ENCODE measurements around the gene TRIM5. TPM values are rescaled to one million over a fixed set of nuclear protein-coding genes. Genes with fewer than 3 reads are reported as not detected.

TRIM5 gene
- total and polyA plus RNA-seq, 9 of the 15 experiments (the other 6 are each of a cell fraction or from before 2014, with no cell fraction given) = 7.7 to 20.8 (median 15.0) TPM

DNA sequence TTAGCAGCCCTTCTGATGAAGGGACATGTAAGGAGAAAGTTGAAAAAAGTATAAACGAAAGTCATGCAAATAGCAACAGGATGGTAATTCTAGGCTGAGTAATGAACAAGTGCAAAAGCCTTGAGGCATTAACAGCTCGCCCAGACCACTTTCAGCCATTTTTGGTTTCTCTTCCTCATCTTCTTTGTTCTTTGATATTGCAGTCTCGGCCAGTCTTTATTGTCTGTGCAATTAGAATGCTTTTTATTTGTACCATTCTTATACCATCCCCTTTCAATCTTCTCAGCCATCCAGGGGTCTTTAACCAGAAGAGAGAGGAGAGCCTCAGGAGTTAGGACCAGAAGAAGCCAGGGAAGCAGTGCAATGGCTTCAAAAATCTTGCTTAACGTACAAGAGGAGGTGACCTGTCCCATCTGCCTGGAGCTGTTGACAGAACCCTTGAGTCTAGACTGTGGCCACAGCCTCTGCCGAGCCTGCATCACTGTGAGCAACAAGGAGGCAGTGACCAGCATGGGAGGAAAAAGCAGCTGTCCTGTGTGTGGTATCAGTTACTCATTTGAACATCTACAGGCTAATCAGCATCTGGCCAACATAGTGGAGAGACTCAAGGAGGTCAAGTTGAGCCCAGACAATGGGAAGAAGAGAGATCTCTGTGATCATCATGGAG, 52.8 kb downstream of the TRIM5 start:
- FAIRE-seq = no peak
- CTCF ChIA-PET (ENCODE audit: low intra/inter-chr PET ratio) = no interaction called here
- POLR2A ChIA-PET = no interaction called here

DNA sequence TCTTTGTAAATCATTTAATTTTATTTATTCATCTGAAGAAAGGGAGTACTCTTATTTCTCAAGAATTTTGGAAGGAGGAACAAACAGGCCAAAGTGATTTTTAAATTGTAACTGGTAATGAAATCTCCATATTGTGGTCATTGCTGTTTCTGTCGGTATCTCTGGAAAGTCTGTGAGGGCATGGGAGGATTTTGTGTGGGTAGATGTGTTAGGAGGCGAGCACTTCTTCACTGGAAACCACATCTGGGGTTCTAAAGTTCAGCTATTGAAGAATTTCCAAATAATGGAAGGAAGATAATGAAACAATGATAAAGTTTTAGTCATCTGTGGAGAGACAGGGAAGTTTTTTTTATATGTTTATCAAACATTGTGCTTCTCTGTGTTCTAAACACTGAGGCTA, 53.5 kb downstream of the TRIM5 start:
- Histone ChIP-seq H2AFZ (ENCODE audit: low read depth, low read length) (no peak overlapping the region), H3K4me3 (no peak overlapping the region), H3K36me3 (ENCODE audit: control insufficient read depth, insufficient read depth, low read length) (no peaks in the 10 kb centered on the region), H3K9me1 (ENCODE audit: control insufficient read depth, insufficient read depth, low read length) (no peaks in the 10 kb centered on the region), H4K20me1 (replicated peaks; ENCODE audit: control insufficient read depth, insufficient read depth, low read length) (no peaks in the 10 kb centered on the region), H3K27ac (ENCODE audit: extremely low read depth, low read depth, low read length) (no peak overlapping the region), H3K4me2 (ENCODE audit: insufficient read depth, low read length) (no peak overlapping the region), H3K79me2 (ENCODE audit: control insufficient read depth, insufficient read depth, low read length) (no peaks in the 10 kb centered on the region), H3K9ac (ENCODE audit: insufficient read depth in 1 of 2, low read depth in 2 of 2, low read length in 2 of 2) (no peak overlapping the region), H3K27me3 (ENCODE audit: control insufficient read depth in 2 of 2, insufficient read depth in 2 of 2, low read length in 2 of 2) (no peaks in the 10 kb centered on the region), H3K4me1 (replicated peaks in 1 of 2; ENCODE audit: control insufficient read depth in 2 of 2, insufficient read depth in 2 of 2, low read length in 2 of 2) (no peaks in the 10 kb centered on the region), H3K9me3 (replicated peaks; ENCODE audit: control insufficient read depth, insufficient read depth, low read depth, low read length) (no peaks in the 10 kb centered on the region)
- BruUV-seq (replicated peaks) = no TSS peak
- FAIRE-seq = no peak
- ChIA-PET CTCF (ENCODE audit: low intra/inter-chr PET ratio) (no interaction called here), POLR2A (no interaction called here)
- intact Hi-C loops (cut with micrococcal nuclease) = no loop called here
- WGBS (ENCODE audit: insufficient coverage, low coverage, missing lambda C conversion rate) = 10% methylated on average over 2 of the region's 2 CpGs
- ATAC-seq = no peak
- in situ Hi-C loops (cut with MboI) = no loop called here
- DNase-seq (ENCODE audit: extremely low read depth in 1 of 4, low spot score in 3 of 4) = no peak
- no peak for TF ChIP-seq SP1 (CRISPR knock-in tag; IDR thresholded peaks at IDR 0.05)
- TF ChIP-seq ZNF354B (CRISPR knock-in tag; IDR thresholded peaks at IDR 0.05) = no peak
- TF ChIP-seq MCM3 (IDR thresholded peaks at IDR 0.05) = no peak
- no peak for TF ChIP-seq ZNF507 (tag; conservative IDR thresholded peaks at IDR 0.05)
- TF ChIP-seq HSF4 (CRISPR knock-in tag; IDR thresholded peaks at IDR 0.05; ENCODE audit: borderline replicate concordance) = no peak
- TF ChIP-seq ZNF282 (CRISPR knock-in tag; IDR thresholded peaks at IDR 0.05) = no peak
- TF ChIP-seq, protein P1, sequence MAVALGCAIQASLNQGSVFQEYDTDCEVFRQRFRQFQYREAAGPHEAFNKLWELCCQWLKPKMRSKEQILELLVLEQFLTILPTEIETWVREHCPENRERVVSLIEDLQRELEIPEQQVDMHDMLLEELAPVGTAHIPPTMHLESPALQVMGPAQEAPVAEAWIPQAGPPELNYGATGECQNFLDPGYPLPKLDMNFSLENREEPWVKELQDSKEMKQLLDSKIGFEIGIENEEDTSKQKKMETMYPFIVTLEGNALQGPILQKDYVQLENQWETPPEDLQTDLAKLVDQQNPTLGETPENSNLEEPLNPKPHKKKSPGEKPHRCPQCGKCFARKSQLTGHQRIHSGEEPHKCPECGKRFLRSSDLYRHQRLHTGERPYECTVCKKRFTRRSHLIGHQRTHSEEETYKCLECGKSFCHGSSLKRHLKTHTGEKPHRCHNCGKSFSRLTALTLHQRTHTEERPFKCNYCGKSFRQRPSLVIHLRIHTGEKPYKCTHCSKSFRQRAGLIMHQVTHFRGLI (CRISPR knock-in tag; IDR thresholded peaks at IDR 0.05) = no peak
- no peak for TF ChIP-seq NCOA6 (IDR thresholded peaks at IDR 0.05)
- TF ChIP-seq RAD51 (IDR thresholded peaks at IDR 0.05; ENCODE audit: borderline replicate concordance, low read depth) = no peak
- TF ChIP-seq, protein P2, sequence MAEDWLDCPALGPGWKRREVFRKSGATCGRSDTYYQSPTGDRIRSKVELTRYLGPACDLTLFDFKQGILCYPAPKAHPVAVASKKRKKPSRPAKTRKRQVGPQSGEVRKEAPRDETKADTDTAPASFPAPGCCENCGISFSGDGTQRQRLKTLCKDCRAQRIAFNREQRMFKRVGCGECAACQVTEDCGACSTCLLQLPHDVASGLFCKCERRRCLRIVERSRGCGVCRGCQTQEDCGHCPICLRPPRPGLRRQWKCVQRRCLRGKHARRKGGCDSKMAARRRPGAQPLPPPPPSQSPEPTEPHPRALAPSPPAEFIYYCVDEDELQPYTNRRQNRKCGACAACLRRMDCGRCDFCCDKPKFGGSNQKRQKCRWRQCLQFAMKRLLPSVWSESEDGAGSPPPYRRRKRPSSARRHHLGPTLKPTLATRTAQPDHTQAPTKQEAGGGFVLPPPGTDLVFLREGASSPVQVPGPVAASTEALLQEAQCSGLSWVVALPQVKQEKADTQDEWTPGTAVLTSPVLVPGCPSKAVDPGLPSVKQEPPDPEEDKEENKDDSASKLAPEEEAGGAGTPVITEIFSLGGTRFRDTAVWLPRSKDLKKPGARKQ (CRISPR knock-in tag; IDR thresholded peaks at IDR 0.05) = no peak
- TF ChIP-seq ZNF77 (CRISPR knock-in tag; IDR thresholded peaks at IDR 0.05) = no peak
- TF ChIP-seq DACH1 (IDR thresholded peaks at IDR 0.05; ENCODE audit: partially characterized antibody) = no peak
- TF ChIP-seq PHTF2 (CRISPR knock-in tag; IDR thresholded peaks at IDR 0.05) = no peak
- no peak for TF ChIP-seq MXI1 (IDR thresholded peaks at IDR 0.05; ENCODE audit: low read depth, low read length)

More for the DNA sequence above, 52.8 kb downstream of the TRIM5 start:
- Histone ChIP-seq H3K27ac (ENCODE audit: extremely low read depth, low read depth, low read length) (no peak overlapping the region), H2AFZ (ENCODE audit: low read depth, low read length) (peak overlapping the region; percentile 49; the same call in 1 of the 2 replicates), H3K4me3 (no peak overlapping the region), H3K27me3 (ENCODE audit: control insufficient read depth in 2 of 2, insufficient read depth in 2 of 2, low read length in 2 of 2) (no peaks in the 10 kb centered on the region), H3K9me3 (replicated peaks; ENCODE audit: control insufficient read depth, insufficient read depth, low read depth, low read length) (no peaks in the 10 kb centered on the region), H3K4me2 (ENCODE audit: insufficient read depth, low read length) (no peak overlapping the region), H3K9me1 (ENCODE audit: control insufficient read depth, insufficient read depth, low read length) (no peaks in the 10 kb centered on the region), H3K36me3 (ENCODE audit: control insufficient read depth, insufficient read depth, low read length) (no peaks in the 10 kb centered on the region), H3K9ac (ENCODE audit: insufficient read depth in 1 of 2, low read depth in 2 of 2, low read length in 2 of 2) (no peak overlapping the region; a peak in 1 of 4 replicates), H3K4me1 (replicated peaks in 1 of 2; ENCODE audit: control insufficient read depth in 2 of 2, insufficient read depth in 2 of 2, low read length in 2 of 2) (no peaks in the 10 kb centered on the region), H3K79me2 (ENCODE audit: control insufficient read depth, insufficient read depth, low read length) (no peaks in the 10 kb centered on the region), H4K20me1 (replicated peaks; ENCODE audit: control insufficient read depth, insufficient read depth, low read length) (no peaks in the 10 kb centered on the region)
- peak; percentile 52; the same call in 2 of the 3 replicates for ATAC-seq
- intact Hi-C loops (cut with micrococcal nuclease) (no loop called here), in situ Hi-C loops (cut with MboI) (no loop called here)
- 11% methylated on average over 5 of the region's 5 CpGs for WGBS (ENCODE audit: insufficient coverage, low coverage, missing lambda C conversion rate)
- no peak for DNase-seq (ENCODE audit: extremely low read depth in 1 of 4, low spot score in 3 of 4)
- TF ChIP-seq YY1 (IDR thresholded peaks at IDR 0.05; ENCODE audit: borderline replicate concordance in 1 of 3, control insufficient read depth in 1 of 3, extremely low read depth in 1 of 3, insufficient read depth in 3 of 3, insufficient read length in 1 of 3, insufficient replicate concordance in 2 of 3, low read depth in 1 of 3, low read length in 2 of 3) = peak in 1 of 3 experiments; percentile 21
- TF ChIP-seq ZNF174 (CRISPR knock-in tag; IDR thresholded peaks at IDR 0.05) = no peak
- no TSS peak for BruUV-seq (replicated peaks)

All from K562 (cell line).